ENCODE results near the gene SORCS2.

The SORCS2 gene

DNA sequence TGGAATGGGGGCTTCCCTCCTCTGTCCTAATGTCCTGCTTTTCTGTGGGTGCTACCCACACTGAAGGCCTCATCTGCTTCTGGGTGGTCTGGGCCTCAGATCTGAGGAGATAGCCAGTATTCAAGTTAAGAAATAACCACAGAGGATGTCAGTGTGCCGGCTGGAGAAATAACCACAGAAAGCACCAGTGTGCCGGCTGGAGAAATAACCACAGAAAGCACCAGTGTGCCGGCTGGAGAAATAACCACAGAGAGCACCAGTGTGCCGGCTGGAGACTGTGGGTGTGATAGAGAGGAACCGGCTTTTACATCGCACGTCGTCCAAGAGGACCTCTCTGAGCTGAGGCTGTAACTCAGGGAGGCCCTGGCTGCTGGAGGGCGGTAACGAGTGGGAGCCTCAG lies 308.1 kb downstream of the SORCS2 start:
- DNase-seq: no peak

GRCh38 chr4:7501314-7501713 lies 309.0 kb downstream of the SORCS2 start:
- no peak for DNase-seq

GRCh38 chr4:7501873-7502272 lies 309.5 kb downstream of the SORCS2 start:
- no peak for DNase-seq

DNA sequence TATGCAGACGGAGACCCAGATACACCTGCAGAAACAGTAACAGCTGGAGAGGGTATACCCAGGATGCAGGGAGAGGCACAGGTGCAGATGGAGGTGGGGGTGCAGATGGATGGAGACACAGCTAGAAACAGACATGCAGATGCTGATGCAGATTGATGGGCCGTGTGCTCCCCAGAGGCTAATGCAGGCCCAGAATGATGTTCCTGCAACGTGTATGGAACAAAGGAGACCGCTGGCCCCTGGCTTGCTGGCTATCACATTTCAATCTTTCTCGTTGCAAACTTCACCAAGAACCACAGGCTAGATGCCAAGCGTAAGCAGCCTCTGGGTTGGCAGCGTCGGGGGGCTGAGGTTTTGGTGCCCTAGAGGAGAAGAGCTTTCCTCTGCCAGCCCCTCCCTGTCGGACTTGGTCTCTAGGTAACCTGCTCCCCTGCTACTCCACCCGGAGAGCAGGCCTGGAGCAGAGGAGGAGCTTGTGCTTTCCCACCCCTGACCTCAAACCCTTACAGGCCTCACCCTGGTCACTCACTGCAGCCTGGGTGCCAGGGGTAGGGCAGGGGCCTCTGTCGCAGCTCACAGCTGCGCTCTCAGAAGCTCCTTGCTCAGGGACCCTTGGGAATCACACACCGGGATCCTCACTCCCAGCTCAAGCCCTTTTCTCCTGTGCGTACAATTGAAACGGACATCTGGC lies 311.4 kb downstream of the SORCS2 start:
- DNase-seq: no peak

DNA sequence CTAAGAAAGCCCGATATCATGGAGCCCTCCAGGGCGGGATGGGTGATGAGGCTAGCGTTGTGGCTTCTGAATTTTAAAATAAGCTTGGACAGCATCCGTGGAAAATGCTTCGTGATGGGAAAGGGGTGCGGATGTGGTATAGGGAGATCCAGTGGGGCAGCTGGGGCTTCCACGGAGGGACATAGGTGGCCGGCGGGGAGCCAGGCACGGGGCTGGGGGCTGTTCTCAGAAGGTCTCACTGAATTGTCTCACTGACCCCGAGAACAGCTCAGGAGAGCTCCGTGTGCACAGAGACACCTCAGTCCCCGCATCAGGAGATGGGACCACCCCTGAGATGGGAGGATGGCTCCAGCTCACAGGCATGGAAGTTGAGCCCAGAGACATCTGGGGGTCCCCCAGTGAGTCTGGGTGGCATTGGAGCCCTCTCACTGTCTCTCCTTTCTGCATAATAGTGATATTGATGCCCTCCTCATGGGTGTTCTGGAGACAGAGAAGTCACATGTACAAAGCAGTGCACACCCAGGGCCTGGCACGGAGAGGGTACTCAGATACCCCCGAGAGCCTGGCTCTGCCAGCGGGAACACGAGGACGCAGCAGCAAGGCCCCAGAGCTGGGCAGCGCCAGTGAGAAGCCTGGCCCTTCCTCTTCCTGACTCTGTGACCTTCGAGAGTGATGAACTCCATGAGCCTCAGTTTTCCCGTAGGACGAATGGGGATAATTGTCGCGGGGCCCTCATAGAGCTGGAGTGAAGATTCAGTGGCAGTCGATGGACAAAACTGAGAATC lies 313.0 kb downstream of the SORCS2 start:
- DNase-seq: no peak

DNA sequence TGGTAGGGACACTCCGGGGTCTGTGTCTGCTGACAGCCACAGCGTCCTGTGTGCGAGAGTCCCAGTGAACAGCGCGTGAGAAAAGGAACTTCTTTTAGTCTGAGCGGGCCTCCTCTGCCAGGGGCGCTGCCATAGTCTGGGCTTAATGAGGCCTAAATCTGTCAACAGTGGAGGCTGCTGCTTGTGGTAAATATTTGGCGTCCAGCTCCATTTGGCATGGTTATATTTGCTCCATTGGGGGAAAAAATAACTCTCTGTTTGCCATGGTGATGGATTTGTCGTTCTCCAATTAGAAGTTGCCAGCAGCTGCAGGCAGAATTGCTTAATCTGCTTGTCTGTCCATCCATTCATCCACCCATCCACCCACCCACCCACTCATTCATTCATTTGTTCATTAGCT lies 313.8 kb downstream of the SORCS2 start:
- no peak for DNase-seq

GRCh38 chr4:7506572-7506971 lies 314.2 kb downstream of the SORCS2 start:
- DNase-seq: no peak

DNA sequence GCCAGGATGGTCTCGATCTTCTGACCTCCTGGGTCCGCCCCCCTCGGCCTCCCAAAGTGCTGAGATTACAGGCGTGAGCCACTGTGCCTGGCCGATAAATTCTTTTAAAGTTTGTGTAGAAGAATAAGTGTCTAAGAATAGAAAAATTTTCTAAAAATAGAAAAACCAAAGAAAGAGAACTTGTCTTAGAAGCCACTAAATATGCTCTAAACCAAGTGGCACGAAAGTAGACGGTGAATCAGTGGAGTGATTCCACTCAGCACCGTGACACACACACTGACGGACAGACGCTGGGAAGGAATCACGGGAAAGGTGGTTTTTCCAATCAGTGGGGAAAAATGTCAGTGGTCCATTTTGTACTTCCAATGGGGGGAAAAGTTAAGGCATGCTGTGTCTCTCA lies 315.0 kb downstream of the SORCS2 start:
- no peak for DNase-seq

GRCh38 chr4:7510066-7510465 lies 317.7 kb downstream of the SORCS2 start:
- DNase-seq: no peak

- no peak for DNase-seq
Observed at GRCh38 chr4:7510538-7510937, 318.2 kb downstream of the SORCS2 start.

GRCh38 chr4:7511525-7511924 lies 319.2 kb downstream of the SORCS2 start:
- DNase-seq: no peak

- no peak for DNase-seq
Observed at GRCh38 chr4:7512428-7512827, 320.1 kb downstream of the SORCS2 start.

GRCh38 chr4:7512946-7513345 lies 320.6 kb downstream of the SORCS2 start:
- no peak for DNase-seq

- DNase-seq: no peak
Observed at GRCh38 chr4:7513671-7514070, 321.3 kb downstream of the SORCS2 start.

DNA sequence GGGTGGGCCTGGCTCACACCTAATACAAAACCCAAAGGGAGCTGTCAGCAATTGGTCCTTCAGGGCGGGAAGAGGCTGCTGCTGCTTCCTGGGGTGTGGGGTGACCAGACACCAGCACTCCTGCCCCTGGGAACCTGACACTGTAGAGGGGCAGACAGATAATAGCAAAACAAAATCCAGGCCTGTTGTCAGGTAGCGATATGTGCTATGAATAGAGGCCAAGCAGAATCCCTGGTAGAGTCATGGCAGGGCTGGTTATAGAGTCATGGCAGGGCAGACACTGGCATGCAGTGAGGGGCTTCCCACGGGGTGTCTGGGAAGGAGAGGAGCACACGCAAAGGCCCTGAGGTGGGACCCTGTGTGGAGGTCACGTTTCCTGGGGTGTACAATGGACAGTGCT lies 321.9 kb downstream of the SORCS2 start:
- DNase-seq: no peak

DNA sequence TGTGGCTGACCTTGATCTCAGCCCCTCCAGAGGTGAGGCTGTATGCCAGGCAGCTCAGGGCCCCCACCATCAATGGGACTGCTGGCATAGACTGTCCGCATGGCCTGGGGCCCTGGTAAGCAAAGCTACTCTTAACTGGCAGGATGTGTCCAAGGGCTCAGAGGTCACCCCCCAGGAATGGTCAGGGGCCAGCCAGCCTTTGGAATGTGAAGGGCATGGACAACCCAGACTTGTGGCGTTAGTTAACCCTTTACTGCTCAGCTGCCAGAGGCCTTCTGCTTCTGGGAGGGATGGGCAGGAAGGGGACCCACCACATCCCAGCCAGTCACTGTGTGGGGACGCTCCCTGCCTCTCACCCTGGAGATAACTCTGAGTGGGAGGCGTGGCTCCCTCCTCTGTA lies 322.5 kb downstream of the SORCS2 start:
- no peak for DNase-seq

DNA sequence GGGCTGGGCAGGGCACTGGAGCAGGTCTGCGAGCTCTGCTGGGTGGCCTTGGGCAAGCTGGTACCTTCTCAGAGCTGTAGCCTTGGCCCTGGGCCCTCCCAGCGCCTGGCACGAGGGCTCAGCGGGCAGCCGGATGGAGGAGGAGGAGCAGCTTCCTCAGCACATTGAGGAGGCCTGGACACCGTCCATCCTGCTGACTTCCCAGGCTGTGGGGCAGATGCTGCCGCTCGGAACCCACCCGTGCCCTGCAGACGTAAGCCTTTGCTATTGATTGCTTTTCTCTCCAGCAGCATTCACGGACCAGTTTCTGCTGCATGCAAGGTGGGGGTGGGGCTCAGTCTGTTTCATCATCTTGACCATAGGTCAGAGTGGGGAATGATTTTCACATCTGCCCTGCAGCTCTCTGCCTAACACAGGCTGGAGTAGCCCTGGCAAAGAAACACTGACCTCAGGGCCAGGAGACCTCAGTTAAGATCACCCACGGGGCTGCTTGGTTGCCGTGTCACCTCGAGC lies 323.1 kb downstream of the SORCS2 start:
- no peak for DNase-seq

DNA sequence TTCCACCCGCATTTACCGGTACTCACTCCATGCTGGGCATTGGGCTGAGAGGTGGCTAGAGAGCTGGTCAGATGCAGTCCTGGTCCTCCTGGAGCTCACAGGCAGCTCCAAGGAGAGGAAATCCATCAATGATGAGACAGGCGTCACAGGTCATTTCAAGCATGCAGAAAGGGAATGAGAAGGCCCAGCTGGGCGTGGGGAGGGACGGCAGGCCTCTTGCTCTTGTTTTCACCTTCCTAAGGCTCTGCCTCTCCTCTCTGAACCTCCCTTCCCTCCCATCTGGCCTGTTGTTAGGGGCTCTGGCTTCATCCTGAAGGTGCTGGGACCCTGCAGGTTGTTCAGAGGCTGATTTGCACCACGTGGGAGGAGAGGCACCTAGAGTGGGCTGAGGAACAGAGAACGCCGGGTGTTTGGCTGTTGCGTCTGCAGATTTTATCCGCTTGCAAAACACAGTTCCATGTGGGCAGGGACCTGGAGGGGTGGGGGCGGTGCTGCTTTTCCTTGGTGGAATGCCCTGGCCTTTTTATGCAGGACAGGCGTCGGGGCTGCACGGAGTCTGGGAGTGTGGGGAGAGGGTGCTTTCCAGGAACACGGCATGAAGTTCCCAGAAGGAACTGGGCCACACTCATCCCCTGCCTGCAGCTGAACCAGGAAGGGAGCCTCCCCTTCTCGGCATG lies 323.9 kb downstream of the SORCS2 start:
- no peak for DNase-seq

DNA sequence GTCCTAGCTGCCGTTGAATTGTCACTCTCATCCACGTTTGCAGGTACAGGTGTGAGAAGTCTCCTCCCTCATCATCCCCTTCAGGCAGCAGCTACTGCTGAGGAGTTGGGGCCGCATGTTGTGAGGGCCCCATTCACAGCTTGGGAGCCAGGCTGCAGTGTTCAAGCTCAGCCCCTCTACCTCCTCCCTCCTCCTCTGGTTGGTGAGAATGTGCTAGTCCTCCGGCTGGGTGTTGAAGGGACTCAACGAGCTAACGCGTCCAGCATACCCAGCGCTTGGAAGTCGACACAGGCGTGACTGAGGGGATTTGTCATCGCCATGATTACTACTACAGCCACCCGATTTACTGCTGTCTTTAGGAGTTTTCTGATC lies 324.4 kb downstream of the SORCS2 start:
- DNase-seq: no peak

DNA sequence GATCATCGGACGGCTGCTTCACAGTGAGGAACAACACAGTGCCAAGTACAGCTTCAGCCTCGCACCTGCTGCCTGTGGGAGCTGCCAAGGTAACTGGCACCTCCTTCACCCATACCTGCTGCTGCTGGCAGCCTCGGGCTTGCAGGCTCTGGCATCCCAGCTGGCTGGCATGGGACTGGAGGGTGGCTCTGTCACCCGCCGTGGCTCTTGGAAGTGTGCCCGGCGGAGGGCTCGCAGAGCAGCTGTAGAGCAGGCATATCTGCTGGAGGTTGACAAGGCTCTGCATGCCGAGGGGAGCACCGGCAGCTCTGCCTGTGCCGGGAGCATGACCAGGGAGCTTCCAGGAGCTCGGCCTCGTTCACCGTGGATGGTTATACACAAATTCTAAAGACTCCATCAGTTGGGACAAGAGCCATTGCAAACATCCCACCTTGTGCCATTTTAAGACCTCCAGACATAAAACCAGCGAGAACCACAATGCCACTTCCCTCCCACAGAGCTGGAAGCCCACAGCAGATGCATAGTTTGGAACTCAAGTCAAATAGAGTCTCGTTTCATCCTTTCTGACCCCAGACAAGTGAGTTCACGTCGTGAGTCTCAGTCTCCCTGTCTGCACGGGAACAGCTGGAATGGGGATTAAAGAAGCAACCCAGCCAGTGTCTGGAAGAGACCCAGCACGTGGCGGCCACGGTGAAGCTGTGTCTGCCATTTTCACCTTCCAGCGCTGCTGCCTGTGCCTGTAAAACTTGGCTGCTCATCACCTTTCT lies 326.7 kb downstream of the SORCS2 start:
- no peak for DNase-seq

- DNase-seq: no peak
Observed at GRCh38 chr4:7519638-7520376, 327.5 kb downstream of the SORCS2 start.

DNA sequence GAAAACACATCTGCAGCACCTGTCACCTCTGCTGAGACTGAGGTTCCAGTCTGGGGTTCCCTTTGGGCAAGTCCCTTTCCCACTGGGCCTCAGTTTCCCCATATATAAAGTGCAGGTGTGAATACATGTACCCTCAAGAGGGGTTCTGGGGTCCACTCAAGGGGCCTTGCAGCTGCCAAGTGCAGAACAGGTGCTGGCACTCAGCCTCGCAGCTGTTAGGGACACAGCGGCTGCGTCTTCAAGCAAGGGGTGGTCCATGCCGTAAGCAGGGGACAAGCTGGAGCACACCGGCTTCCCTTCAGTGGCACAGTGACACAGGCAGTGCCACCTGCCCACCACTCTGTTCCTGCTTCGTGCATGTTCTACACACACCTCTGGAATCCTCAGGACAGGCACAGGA lies 329.3 kb downstream of the SORCS2 start:
- no peak for DNase-seq

Data from activated CD8-positive, alpha-beta memory T cell treated with anti-CD3 and anti-CD28 coated beads, Interleukin-2, amount 50 U/mL, for 48 hours (primary cell).